HG02970 (cell line): ENCODE results near the gene KLHL42.
A peak's percentile ranks its signal among the peaks of the same experiment; 100 is the strongest.
"Not testable (repeated sequence)": the region's sequence is repeated elsewhere in the genome, so short reads cannot be mapped to it uniquely, and the experiment has no call there.

Experiments used
- ATAC-seq: cut with Tn5 transposase; IDR thresholded peaks from one replicate; pipeline ENCODE4 v1.9.1; 2021; ENCODE audit warnings: mild to moderate bottlenecking, moderate library complexity, moderate number of reproducible peaks; ENCODE audit not compliant: unreplicated experiment, low FRiP score

KLHL42 gene, protein sequence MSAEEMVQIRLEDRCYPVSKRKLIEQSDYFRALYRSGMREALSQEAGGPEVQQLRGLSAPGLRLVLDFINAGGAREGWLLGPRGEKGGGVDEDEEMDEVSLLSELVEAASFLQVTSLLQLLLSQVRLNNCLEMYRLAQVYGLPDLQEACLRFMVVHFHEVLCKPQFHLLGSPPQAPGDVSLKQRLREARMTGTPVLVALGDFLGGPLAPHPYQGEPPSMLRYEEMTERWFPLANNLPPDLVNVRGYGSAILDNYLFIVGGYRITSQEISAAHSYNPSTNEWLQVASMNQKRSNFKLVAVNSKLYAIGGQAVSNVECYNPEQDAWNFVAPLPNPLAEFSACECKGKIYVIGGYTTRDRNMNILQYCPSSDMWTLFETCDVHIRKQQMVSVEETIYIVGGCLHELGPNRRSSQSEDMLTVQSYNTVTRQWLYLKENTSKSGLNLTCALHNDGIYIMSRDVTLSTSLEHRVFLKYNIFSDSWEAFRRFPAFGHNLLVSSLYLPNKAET

DNA sequence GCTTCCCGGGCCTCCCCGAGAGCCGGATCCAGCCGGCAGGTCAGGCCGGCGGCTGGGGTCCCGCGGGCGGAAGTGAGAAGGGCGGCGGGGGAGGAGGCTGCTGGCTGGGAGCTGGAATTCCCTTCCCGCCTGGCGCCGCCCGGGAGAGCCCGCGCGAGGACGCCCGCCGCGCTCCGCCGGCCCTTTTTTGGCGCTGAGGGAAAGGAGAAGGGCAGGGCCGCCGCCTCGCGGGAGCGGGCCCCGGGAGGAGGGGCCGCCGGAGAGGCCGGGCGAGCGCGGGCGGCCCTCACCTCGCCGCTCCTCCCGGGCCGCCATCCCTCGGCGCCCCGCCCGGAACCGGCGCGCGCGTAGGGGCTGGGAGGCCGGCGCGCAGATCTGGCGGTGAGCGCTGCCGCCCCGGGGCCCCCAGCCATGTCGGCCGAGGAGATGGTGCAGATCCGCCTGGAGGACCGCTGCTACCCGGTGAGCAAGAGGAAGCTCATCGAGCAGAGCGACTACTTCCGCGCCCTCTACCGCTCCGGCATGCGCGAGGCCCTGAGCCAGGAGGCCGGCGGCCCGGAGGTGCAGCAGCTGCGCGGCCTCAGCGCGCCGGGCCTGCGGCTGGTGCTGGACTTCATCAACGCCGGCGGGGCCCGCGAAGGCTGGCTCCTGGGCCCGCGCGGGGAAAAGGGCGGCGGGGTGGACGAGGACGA lies at the start of gene KLHL42, which contains the start of gene MANSC4:
TSS of gene KLHL42 (plus strand) at position 314 of the 692 bp plus-strand sequence. CDS start at position 412, 98 bp downstream.
TSS of gene MANSC4 (minus strand) at position 317 of the 692 bp plus-strand sequence. CDS start 8,960 bp downstream, outside the sequence.
- ATAC-seq: peak; percentile 82

DNA sequence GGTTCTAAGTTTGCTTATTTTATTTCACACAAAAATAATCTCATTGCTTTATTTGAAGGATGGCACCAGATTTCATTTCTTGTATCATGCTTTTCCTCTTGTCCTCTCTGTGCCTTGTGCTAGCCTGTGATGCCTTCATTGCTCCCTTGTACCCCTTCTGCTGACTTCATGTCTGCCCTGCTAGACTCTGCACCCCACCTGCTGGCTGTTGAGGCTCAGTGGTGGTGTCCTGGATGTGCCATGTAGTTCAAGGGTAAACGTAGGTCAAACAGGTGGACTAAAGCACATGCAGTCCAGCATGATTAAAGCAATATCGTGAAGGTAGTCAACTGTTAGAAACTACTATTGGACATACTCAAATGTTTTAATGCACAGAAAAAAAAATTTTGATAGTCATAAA lies 47.8 kb upstream of the KLHL42 start:
- ATAC-seq: no peak

DNA sequence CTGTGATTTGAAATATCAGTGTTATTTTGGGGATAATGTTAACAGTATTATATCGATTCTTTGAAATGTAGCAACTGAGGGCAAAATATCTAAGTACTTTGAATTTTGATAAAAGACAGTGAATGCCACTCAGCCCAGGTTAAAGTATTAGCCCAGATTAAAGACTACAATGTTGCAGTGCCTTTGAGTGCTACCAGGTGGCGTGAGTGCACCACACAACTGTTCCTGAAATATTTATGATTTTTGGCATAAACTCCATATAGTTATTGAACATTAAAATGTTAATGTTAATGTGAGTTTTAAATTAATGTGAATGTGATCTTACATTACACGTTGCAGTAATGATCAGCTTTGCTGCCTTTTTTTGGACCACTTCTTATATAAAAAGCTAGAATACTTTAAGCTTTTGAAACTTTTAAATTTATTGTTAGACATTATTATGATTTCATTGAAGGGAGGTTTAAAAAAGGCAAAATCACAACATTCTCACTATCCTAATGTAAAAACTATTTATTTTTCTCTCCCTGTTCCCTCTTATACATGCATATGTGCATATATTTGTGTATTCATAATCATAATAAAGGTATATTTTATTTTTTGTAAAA lies 46.9 kb upstream of the KLHL42 start:
- no peak for ATAC-seq

DNA sequence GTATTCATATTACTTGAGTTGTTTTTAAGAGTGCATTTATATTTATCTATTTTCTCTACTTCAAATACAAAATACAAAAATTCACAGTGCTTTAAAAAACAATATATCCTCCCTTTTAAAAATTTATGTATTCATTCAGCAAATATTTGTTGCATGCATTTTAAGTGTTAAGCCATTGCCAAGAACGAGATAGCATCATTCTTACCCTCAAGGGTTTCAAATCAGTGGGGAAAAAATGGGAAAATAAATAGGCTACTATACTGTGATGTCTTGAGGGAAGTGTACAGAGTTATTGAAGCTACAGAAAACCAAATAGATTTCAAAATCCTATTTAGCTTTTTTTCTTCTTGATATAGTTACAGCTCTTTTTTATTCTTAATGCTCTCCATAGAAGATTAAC lies 46.2 kb upstream of the KLHL42 start:
- ATAC-seq: no peak

DNA sequence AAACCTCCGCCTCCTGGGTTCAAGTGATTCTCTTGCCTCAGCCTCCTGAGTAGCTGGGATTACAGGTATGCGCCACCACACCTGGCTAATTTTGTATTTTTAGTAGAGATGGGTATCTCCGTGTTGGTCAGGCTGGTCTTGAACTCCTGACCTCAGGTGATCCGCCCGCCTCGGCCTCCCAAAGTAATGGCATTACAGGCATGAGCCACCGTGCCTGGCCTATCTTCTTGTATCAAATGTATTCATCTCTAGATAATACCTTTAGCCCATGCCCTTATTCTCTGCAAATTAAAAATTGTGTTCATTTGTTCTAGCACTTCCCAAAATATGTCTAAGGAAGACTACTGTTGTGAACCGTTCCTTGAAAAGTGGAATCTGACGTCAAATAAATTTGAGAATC lies 45.7 kb upstream of the KLHL42 start:
- ATAC-seq: not testable (repeated sequence)

DNA sequence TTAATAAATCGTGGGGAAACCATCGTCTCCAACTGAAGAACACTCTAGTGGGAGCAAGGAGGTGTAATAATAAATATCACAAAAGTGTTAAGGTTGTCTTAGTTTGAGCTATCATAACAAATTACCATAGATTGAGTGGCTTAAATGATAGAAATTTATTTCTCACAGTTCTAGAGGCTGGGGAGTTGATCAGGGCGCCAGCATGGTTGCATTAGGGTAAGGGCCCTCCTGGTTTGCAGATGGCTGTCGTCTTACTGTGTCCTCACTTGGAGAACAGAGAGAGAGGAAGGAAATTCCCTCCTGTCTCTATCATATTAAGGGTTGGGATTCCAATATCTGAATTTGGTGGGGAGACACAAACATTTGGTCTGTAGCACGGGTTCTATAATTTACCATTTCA lies 36.4 kb upstream of the KLHL42 start:
- ATAC-seq: no peak

DNA sequence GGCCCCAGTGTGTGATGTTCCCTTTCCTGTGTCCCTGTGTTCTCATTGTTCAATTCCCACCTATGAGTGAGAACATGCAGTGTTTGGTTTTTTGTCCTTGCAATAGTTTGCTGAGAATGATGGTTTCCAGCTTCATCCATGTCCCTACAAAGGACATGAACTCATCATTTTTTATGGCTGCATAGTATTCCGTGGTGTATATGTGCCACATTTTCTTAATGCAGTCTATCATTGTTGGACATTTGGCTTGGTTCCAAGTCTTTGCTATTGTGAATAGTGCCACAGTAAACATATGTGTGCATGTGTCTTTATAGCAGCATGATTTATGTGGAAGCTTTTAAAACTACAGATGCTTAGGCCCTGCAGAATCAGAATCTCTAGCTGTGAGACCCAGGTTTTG lies 34.3 kb upstream of the KLHL42 start:
- ATAC-seq: not testable (repeated sequence)

DNA sequence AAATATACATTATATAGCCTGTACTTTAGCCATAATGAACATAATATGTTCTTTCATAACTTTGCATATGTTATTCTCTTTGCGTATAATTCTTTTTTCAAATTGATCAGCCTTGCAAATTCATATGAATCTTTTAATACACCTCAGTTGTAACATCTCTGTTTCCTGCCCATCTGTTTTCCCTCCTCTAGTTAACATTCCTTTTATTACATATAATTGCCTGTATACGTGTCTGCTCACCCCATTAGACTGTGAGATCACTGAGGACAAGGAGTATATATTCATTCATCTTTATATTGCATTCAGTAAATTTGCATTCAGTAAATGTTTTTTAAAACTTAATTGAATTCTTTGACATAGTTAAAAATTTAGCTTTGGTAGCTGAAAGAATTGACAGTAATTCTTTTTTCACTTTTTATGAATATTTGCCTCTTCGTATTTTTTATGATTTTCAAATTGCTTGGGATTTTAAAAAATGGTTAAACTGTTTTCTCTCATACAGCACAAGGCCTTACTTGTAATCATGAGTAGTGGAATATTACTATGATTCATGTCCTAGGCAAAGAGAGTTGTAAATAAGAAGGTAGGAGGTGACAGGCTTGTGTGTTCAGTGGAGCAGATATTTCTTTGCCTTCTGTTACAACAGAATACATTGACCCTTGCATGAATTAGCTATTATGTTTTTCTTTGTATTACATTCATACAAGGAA lies 32.8 kb upstream of the KLHL42 start:
- ATAC-seq: no peak

DNA sequence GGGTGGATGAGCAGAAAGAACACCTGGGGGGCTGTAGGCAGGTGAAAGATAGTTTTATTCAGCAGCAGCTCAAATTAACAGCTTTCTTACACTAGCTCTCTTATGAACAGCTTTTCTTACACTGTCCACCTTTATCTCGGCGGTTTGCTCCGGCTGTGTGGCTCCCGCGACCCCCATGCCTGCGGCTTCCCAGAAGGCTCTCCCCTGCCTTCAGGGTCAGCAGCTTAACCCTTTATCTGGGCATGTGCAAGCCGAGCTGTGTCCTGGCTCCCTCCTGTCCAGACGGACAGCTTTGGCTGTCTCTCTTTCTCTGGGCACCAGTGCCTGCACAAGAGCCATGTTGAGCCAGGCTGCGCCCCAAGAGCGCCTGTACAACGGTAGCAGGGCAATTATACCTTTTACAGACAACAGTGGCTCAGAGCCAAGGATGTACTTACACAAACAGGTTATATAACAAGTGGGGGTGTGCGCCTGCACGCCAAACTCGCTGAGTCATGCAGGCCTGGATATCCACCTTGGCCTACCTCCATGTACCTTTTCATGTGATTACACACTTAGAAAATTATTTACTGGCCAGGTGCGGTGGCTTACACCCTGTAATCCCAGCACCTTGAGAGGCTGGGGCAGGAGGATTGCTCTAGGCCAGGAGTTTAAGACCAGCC lies 28.5 kb upstream of the KLHL42 start:
- ATAC-seq: no peak

DNA sequence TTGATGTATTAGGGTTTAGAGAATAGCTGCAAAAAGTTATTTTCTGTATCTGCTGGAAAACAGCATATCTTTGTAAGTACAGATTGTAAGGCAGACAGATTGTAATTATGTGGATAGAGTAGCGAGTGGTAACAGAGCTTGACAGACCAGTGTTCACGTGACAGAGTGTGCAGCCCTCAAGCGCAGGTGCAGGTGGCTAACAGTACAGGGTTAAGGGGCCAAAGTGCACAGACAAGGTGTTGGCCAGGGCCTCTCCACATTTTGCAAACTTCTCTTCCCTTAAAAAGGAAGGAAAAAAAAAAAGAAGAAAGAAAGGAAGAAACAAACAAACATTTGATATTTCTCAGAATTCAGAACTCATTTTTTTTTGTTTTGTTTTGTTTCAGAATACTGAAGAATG lies 25.2 kb upstream of the KLHL42 start:
- no peak for ATAC-seq

DNA sequence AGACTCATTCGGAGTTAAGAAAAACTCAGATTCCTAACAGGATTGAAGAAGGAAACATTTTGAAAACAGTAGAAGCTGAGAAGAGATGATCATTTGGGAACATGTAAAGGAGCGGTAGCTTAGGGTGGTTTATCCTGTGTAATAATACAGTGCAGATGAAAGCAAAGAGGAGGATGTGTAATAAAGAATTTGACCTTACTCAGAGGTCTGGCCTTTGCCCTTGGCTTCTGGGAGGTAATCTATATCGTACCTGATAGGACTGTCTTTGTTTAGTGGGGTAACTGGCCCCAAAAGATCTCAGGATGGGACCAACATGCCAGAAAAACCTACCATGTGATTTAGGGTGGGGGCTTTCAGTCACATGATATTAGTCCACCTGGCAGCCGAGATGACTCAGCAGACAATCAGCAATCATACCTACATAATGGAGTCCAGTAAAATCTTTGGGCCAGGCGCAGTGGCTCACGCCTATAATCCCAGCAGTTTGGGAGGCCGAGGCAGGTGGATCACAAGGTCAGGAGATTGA lies 23.3 kb upstream of the KLHL42 start:
- ATAC-seq: no peak

DNA sequence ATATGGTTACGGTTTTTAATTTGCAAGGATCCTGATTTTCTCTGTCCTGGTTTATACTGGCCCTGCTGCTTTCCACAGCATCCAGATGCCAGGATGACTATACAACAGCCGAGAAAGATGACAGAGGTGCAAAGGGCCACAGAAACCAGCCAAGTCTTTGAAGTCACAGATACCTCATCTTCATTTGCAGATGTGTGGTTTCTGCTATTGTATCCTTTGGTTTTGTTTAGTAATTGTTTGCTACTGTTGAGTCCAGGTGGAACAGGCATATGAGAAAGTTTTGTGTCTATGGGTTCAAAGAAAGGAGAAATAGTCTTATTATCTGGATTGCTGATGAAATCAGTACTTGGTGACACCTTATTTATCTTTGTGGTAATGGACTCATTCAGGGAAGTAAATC lies 17.3 kb upstream of the KLHL42 start:
- no peak for ATAC-seq

DNA sequence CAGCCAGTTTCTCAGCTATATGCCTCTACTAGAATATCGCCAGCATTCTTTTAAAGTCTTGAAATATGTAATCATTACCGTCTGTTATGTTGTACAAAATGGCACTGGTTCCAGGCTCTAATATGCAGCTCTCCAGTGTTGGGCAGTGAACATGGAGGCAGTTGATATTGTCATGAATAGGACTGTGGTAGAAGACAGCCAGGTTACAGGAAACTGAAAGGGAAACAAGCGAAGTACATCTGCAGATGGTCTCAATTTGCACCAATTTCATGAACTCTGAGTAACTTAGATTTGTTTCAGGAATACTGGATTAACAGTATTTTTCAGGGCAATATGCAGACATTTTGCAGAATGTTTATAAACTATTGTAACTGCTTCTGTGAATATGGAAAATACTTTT lies 13.4 kb upstream of the KLHL42 start:
- no peak for ATAC-seq

DNA sequence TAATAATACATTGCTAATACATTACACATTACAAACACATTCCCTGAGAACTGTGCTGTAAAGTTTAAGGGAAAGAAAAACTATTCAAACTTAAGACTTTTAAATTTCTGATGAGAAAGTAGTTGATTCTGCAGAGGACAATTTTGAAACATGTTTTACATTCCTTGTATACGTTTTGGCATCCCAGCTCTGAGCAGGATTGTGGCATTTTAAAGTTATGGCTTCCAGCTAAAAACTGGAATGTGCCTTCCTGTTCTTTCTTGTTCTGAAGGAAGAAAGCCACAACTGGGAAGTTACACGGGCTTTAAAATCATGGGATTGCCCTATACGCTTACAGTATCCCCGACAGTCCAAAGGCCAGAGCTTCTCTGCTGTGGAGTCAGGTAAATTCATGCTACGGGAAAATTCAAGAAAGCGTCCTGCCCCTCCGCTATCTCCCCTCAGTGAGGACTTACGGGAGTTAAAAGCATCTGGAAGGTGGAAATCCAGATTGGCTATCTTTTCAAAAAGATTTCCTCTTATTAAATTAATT lies 10.8 kb upstream of the KLHL42 start:
- no peak for ATAC-seq

DNA sequence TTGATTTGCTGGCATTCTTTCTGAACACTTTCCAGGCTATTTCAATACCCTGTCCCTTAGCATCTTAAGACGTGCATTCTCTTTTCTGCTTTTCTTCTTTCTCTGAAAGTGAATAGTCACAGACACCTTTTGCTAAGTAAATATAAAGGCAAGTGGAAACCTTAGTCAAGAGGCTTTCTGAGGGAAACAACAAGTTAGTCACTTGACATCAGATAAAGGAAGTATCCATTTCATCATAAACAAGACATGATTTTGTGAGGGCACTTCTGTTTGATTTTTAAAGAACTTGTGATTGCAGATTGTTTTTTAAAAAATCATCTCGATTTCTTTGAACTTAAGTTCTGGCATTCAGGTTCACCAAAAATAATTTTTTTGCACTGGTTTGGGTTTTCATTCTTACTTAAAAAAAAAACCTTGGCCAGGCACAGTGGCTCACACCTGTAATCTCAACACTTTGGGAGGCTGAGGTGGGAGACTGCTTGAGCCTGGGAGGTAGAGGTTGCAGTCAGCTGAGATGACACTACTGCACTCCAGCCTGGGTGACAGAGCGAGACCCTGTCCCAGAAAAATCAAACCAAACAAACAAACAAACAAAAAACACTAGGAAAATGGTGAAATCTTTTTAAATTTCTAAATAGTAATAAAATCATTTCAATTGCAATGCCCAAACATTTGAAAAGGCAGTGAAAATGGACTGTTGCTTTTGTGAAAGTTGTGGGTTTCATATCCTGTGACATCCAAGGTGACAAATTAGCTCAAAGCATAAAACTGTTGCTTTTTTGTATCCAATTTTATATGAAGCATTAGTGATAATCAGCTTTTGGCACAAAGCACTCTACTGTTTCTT lies 8.3 kb upstream of the KLHL42 start:
- ATAC-seq: no peak

DNA sequence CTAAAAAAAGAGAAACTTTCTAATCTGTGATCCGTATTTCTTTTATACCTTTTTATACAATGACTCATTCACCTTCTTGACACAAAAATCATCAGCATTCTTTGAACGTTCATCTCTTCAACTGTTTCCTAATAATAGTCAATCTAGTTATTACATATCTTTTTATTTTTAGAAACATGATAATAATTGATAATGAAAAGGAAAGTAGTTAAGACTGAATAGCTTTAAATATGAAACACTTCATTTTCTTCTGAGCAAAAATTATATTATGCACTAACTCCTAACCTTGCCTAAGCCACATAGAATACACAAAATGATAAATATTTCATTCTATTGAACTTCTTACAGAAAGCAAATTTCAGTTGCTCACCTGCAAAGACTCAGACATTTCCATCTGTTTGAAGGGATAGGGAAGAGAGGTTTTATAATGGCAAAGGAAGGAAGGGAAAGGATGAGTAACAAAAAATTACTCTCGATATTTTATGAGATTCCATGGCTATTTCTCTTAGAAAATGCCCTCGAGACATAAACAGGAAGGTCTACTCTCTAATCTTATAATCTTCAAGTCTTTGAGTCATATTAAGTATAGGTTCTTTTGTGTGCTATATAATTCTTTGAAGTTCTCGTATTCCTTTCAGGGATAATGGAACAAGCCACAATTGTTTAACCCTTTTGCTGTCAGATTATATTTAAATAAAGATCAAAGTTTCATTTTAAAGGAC lies 7.5 kb upstream of the KLHL42 start:
- ATAC-seq: no peak

DNA sequence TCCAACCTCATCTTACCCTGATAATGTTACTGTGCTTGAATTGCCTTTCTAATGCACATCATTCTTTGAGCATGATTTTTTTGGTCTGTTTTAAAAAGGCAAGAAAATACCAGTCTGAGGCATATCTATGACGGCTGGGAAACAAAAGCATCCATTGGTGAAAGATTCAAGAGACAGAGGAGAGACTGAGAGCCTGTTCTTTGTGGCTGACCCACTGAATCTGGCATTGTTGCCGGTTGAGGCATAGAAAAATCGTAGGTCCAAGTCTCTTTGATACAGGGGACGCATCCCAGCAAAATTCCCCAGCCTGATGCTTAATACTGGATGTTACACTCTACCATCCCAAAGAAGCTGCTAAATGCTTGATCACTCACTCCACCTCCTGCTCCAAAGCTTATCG lies 2.9 kb upstream of the KLHL42 start:
- ATAC-seq: no peak

DNA sequence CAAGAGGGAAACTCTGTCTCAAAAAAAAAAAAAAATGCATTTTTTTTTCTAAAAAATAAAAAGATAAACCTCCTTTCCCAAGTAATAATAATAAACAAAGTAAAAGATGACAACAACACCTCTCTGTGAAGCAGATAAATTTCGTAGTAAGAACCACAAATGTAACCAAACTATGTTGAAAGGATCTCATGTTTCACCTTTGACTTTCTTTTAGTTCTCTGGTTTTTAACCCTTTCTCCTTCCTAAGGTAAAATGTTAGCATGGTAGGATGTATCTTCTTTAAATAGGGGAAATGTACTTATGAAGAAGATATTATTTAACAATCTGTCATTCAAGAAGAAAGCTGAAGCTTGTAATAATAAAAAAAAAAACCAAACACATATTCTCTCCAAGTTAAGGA lies 1.8 kb upstream of the KLHL42 start:
- ATAC-seq: no peak
